Cardiac muscle cell (in vitro differentiated cells and primary cell): Measurements from ENCODE around the gene RERE. TPM values are rescaled to one million over a fixed set of nuclear protein-coding genes. Genes with fewer than 3 reads are reported as not detected.

Source experiments
- DNase-seq, 2 donors: peaks; one replicate each; pipeline versions ENCODE4 v3.0.0 to v3.0.0-alpha.2; 2010 to 2017; ENCODE audit warnings: low read depth in 1 of 2, low spot score in 1 of 2
- H3K27ac ChIP-seq: fragments of 200-600 bp; sonication (generic); 2 replicates; pipeline ENCODE4 v1.5.1; 2016
- H3K27me3 ChIP-seq: fragments of 200-600 bp; sonication (generic); 2 replicates; pipeline ENCODE4 v1.6.0; 2016; ENCODE audit warnings: control low read depth
- H3K36me3 ChIP-seq: fragments of 200-600 bp; sonication (generic); 2 replicates; pipeline ENCODE4 v1.5.1; 2016; ENCODE audit warnings: control low read depth
- H3K4me1 ChIP-seq: fragments of 200-600 bp; sonication (generic); 2 replicates; pipeline ENCODE4 v1.8.1; 2017; ENCODE audit warnings: low read depth, mild to moderate bottlenecking, mixed run types
- H3K4me3 ChIP-seq: fragments of 200-600 bp; sonication (generic); 2 replicates; pipeline ENCODE4 v1.5.1; 2016; ENCODE audit warnings: mild to moderate bottlenecking
- H3K9me3 ChIP-seq: fragments of 200-600 bp; sonication (generic); 2 replicates; pipeline ENCODE4 v1.5.1; 2017; ENCODE audit warnings: low read depth, mild to moderate bottlenecking, control low read depth
- polyA plus RNA-seq: library from polyadenylated mRNA; unstranded; fragments of >200 nt; fragmentation: Nextera tagmentation; extraction: Ambion mirVana; gene quantifications from 2 replicates; pipeline ENCODE4 v1.2.1, GENCODE V29; 2016
- total RNA-seq: library from RNA; depleted of rRNA; stranded (reverse); fragments of >200 nt; gene quantifications from 2 replicates; pipeline ENCODE4 v1.2.3, GENCODE V29; 2016
- TF ChIP-seq, protein P1 (sequence below): IDR thresholded peaks from 2 replicates; pipeline ENCODE4 v1.5.1; 2012; ENCODE audit warnings: low read depth, mild to moderate bottlenecking, low read length

RERE gene
- total and polyA plus RNA-seq, 2 experiments from 2014 or later, result 72.5 to 81.0 TPM

DNA sequence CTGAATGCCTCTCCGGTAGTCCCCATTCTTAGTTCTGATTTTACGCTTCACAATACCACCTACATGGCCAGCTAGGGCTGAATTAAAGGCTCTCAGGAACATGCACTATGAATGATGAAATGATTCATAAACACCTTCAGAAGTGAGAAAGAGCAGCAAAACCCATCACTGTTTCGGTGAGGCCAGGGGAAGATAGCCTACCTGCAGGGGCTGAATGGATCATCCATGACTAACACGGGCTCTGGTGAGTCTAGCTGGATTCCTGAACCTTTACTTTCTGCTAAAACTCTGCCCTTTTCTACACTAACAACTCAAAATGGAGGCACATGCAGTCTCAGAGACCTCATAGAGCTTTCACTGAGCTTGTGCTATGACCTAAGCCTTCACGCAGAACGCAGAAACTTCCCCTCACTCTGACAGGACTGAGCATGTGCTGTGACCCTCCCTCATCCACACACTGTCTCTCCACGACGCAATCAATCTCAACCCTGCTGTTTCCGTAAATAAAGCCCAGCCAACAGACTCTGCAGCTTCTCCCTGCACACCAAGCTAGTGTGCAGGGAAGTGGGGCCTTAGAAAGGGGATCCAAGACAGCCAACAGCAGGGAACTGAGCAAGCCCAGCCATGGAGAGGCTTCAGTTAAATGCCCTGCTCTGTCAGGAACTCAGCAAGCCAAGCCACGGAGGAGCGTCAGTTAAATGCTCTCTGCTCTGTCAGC, 291.7 kb downstream of the RERE start:
- peak overlapping the region; percentile 16 for H3K4me3 ChIP-seq
- peak overlapping the region; percentile 86 for H3K27ac ChIP-seq
- TF ChIP-seq, protein P1, sequence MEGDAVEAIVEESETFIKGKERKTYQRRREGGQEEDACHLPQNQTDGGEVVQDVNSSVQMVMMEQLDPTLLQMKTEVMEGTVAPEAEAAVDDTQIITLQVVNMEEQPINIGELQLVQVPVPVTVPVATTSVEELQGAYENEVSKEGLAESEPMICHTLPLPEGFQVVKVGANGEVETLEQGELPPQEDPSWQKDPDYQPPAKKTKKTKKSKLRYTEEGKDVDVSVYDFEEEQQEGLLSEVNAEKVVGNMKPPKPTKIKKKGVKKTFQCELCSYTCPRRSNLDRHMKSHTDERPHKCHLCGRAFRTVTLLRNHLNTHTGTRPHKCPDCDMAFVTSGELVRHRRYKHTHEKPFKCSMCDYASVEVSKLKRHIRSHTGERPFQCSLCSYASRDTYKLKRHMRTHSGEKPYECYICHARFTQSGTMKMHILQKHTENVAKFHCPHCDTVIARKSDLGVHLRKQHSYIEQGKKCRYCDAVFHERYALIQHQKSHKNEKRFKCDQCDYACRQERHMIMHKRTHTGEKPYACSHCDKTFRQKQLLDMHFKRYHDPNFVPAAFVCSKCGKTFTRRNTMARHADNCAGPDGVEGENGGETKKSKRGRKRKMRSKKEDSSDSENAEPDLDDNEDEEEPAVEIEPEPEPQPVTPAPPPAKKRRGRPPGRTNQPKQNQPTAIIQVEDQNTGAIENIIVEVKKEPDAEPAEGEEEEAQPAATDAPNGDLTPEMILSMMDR, result no peak

GRCh38 chr1:8525216-8525557, 292.3 kb downstream of the RERE start:
- DNase-seq, result peak; percentile 19 to 73
- peak overlapping the region; percentile 16 for H3K4me3 ChIP-seq
- H3K4me1 ChIP-seq, result peaks cover 21% of the 10 kb centered on the region
- H3K27ac ChIP-seq, result peak overlapping the region; percentile 86
- H3K9me3 ChIP-seq, result no peaks in the 10 kb centered on the region
- H3K27me3 ChIP-seq, result no peaks in the 10 kb centered on the region
- H3K36me3 ChIP-seq, result no peaks in the 10 kb centered on the region
- TF ChIP-seq, protein P1, result no peak

More for the DNA sequence above, 291.7 kb downstream of the RERE start:
- Histone ChIP-seq H3K9me3 (no peaks in the 10 kb centered on the region), H3K4me1 (peaks cover 21% of the 10 kb centered on the region), H3K36me3 (no peaks in the 10 kb centered on the region), H3K27me3 (no peaks in the 10 kb centered on the region)
- peak; percentile 91 to 98 for DNase-seq

GRCh38 chr1:8524627-8525157, 292.7 kb downstream of the RERE start:
- Histone ChIP-seq H3K27ac (peak overlapping the region; percentile 86), H3K36me3 (no peaks in the 10 kb centered on the region), H3K27me3 (no peaks in the 10 kb centered on the region), H3K4me1 (peaks cover 21% of the 10 kb centered on the region), H3K9me3 (no peaks in the 10 kb centered on the region), H3K4me3 (no peak overlapping the region)
- DNase-seq, result no peak
- TF ChIP-seq, protein P1, result no peak

- peak overlapping the region; percentile 86 for H3K27ac ChIP-seq
- DNase-seq, result no peak
- H3K4me3 ChIP-seq, result no peak overlapping the region
- TF ChIP-seq, protein P1, result no peak
- H3K36me3 ChIP-seq, result no peaks in the 10 kb centered on the region
- H3K9me3 ChIP-seq, result no peaks in the 10 kb centered on the region
- H3K27me3 ChIP-seq, result no peaks in the 10 kb centered on the region
- peaks cover 21% of the 10 kb centered on the region for H3K4me1 ChIP-seq
Measured at GRCh38 chr1:8523666-8524206, 293.7 kb downstream of the RERE start.

- TF ChIP-seq, protein P1, result no peak
- no peak for DNase-seq
- no peaks in the 10 kb centered on the region for H3K27me3 ChIP-seq
- H3K36me3 ChIP-seq, result no peaks in the 10 kb centered on the region
- no peaks in the 10 kb centered on the region for H3K9me3 ChIP-seq
- no peak overlapping the region for H3K4me3 ChIP-seq
- H3K4me1 ChIP-seq, result peaks cover 24% of the 10 kb centered on the region
- H3K27ac ChIP-seq, result no peak overlapping the region
Measured at GRCh38 chr1:8520483-8520966, 296.9 kb downstream of the RERE start.
